Heart left ventricle (tissue), 16 donors: ENCODE results near the gene OSBP2. TPM values are rescaled to one million over a fixed set of nuclear protein-coding genes. Genes with fewer than 3 reads are reported as not detected.
A peak's percentile ranks its signal among the peaks of the same experiment; 100 is the strongest.

Experiments
- ATAC-seq, 4 donors: fragments of 200-7000 bp; cut with Tn5 transposase; one replicate each; pipeline ENCODE4 v1.9.1; 2020 to 2022; ENCODE audit warnings: moderate library complexity in 4 of 4, mild to moderate bottlenecking in 3 of 4, moderate number of reproducible peaks in 1 of 4
- DNase-seq, 5 donors: peaks; one replicate each; pipeline ENCODE4 v3.0.0-alpha.2; 2020
- H3K27ac ChIP-seq, 12 donors: fragments of 200-600 bp; sonication (generic) in 4 of 12; one replicate each; pipeline versions ENCODE4 v1.5.0 to v1.8.0; 2016 to 2022; ENCODE audit warnings: mild to moderate bottlenecking in 2 of 12
- H3K27me3 ChIP-seq, 9 donors: fragments of 200-600 bp; sonication (generic) in 2 of 9; one replicate each; pipeline versions ENCODE4 v1.5.1 to v1.8.0; 2016 to 2022; ENCODE audit warnings: mild to moderate bottlenecking in 3 of 9
- H3K36me3 ChIP-seq, 9 donors: fragments of 200-600 bp; sonication (generic) in 2 of 9; one replicate each; pipeline versions ENCODE4 v1.5.0 to v1.8.0; 2018 to 2022; ENCODE audit warnings: mild to moderate bottlenecking in 2 of 9
- H3K4me1 ChIP-seq, 12 donors: fragments of 200-600 bp; sonication (generic) in 4 of 12; one replicate each; pipeline versions ENCODE4 v1.5.0 to v1.8.0; 2016 to 2022; ENCODE audit warnings: mild to moderate bottlenecking in 3 of 12
- H3K4me3 ChIP-seq, 12 donors: fragments of 200-600 bp; sonication (generic) in 4 of 12; one replicate each; pipeline versions ENCODE4 v1.5.0 to v1.8.0; 2017 to 2022; ENCODE audit warnings: mild to moderate bottlenecking in 9 of 12, moderate library complexity in 4 of 12
- H3K9me3 ChIP-seq, 12 donors: fragments of 200-600 bp; sonication (generic) in 4 of 12; one replicate each; pipeline versions ENCODE4 v1.5.0 to v1.8.0; 2016 to 2022; ENCODE audit warnings: mild to moderate bottlenecking in 1 of 12
- CTCF ChIP-seq, 12 donors: fragments of 200-600 bp; sonication (generic) in 4 of 12; IDR thresholded peaks; one replicate each; pipeline versions ENCODE4 v1.5.0 to v1.8.0; 2018 to 2022; ENCODE audit warnings: antibody characterized with exemption in 12 of 12, mild to moderate bottlenecking in 5 of 12
- POLR2A ChIP-seq, 2 donors: fragments of 450-650 bp; IDR thresholded peaks; one replicate each; pipeline ENCODE4 v1.6.1; 2017; ENCODE audit warnings: antibody characterized with exemption in 2 of 2, mild to moderate bottlenecking in 2 of 2, moderate library complexity in 2 of 2
- WGBS, 4 donors: extraction: QIAGEN DNeasy Blood & Tissue Kit in 2 of 4; methylation state at CpG; one replicate each; pipeline versions ENCODE4 v1.1.5 to v1.1.7; 2013 to 2018; 5-methylcytosine and 5-hydroxymethylcytosine counted together
- intact Hi-C, 10 donors: fragments of 100-400 bp; cut with DNase I; formaldehyde crosslinking; loops; one replicate each; pipeline versions ENCODE4 v1.11.1 to v1.14.2; 2022
- polyA plus RNA-seq, 2 donors: library from polyadenylated mRNA; stranded (reverse); fragments of 200-250 nt; gene quantifications; one replicate each; pipeline ENCODE4 v1.2.3, GENCODE V29; 2013
- total RNA-seq, 9 donors: library from RNA; depleted of rRNA in 2 of 9; stranded (reverse); fragments of >200 nt in 2 of 9; fragmentation: NEBNext Ultra II Directional in 3 of 9; extraction: Animal tissue kit (Norgen Biotek cat#: 25700) in 3 of 9; gene quantifications; one replicate each; pipeline versions ENCODE4 v1.1.0 to v1.2.4, GENCODE V29; 2016 to 2023
- donor health status: ischemic (EF 13 %, LVEDD 7.1; RV severe dilation, severe dysfunction).
- donor health status: healthy with polysubstance abuse.
- donor health status: DM: no; HTN: yes; CAD: no.
- donor health status: DM: no; HTN: no; CAD: no.
- donor health status: ischemic (EF 25% LVEDD 6.9; RV normal size, moderate dysfunction).
- donor health status: ischemic (EF 25% LVEDD 5.7; RV mildly dilated, moderate dysfunction).
- donor health status: healthy.
- donor health status: DM: yes; HTN: yes; CAD: no.
- donor health status: ischemic (EF 35%, LVEDD 5.7; RV mildly dilated, moderate dysfunction).
- donor health status: nonischemic (EF 11% LVEDD 7.7; RV severe dilation, severe dysfunction).
- donor health status: DM: yes; HTN: yes; CAD: no.
- donor health status: PGD.
- donor health status: ischemic (EF 29% LVEDD 5.4; RV normal size, mild dysfunction).
- donor health status: nonischemic (EF 23%, LVEDD 6.1; RV moderate dilation, normal function).

The OSBP2 gene
- total and polyA plus RNA-seq, 11 donors: 2.0 to 23.5 (median 12.2) TPM

GRCh38 chr22:30866811-30867271 lies 172.2 kb downstream of the OSBP2 start:
- DNase-seq (peak in 3 of 5 donors; percentile 7 to 24 (median 10)), ATAC-seq (no peak)
- 78 to 96% (median 84%) methylated on average over 4 of the region's 4 CpGs for WGBS, 4 donors
- Histone ChIP-seq H3K27ac (no peak overlapping the region), H3K27me3 (no peaks in the 10 kb centered on the region), H3K4me3 (no peak overlapping the region), H3K4me1 (no peaks in the 10 kb centered on the region), H3K9me3 (no peaks in the 10 kb centered on the region), H3K36me3 (no peaks in the 10 kb centered on the region)
- intact Hi-C loops: no loop called here
- TF ChIP-seq CTCF (IDR thresholded peaks at IDR 0.05) (no peak), POLR2A (IDR thresholded peaks at IDR 0.05) (no peak)

DNA sequence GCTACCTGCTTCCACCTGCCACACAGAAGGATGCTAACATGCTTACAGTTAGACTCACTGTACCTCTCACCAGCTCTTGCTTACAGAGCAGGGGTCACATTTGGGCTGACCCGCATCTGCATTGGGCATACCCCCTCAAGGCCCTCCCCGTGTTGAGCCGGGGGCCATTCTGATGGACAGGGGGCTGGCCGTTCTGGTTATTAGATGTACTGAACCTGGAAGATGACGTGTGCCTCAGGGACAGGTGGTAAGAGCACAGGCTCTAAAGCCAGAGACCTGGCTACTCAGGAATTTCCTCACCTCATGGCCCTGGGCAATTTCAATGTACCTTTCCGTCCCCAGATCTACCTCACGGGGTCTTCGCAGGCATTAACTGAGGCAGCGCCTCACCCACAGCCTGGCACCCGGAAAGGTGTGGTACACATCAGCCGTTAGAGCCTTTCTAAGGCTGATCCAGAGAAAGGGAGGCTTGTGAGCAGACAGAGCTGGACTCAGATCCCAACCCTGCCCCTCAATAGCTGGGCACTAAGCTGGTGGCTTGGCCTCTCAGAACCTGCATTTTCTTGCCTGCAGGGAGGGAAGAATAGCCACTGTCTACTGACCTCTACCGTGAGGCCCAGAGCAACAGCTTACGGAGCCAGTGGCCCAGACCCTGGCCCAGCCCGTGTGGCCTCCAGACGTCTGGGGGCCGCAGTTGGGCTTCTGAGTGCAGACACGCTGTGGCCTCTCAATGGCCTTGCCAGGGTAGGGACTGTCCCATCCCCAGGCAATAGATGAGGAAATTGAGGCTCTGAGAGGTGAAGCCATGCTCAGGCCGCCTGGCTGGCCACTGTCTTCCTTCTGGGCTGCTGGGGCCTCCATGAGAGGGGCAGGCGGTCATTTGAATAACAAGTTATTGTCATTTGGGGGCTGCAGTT lies 173.3 kb downstream of the OSBP2 start:
- no peak for TF ChIP-seq CTCF (IDR thresholded peaks at IDR 0.05)
- TF ChIP-seq POLR2A (IDR thresholded peaks at IDR 0.05): no peak
- intact Hi-C loops: no loop called here
- Histone ChIP-seq H3K27me3 (no peaks in the 10 kb centered on the region), H3K4me1 (no peaks in the 10 kb centered on the region), H3K27ac (no peak overlapping the region), H3K9me3 (no peaks in the 10 kb centered on the region), H3K4me3 (no peak overlapping the region), H3K36me3 (no peaks in the 10 kb centered on the region)
- DNase-seq (peak in 3 of 5 donors; percentile 1 to 46 (median 11)), ATAC-seq (no peak)
- WGBS, 4 donors: 93 to 95% (median 94%) methylated on average over 15 to 19 of the region's 19 CpGs

DNA sequence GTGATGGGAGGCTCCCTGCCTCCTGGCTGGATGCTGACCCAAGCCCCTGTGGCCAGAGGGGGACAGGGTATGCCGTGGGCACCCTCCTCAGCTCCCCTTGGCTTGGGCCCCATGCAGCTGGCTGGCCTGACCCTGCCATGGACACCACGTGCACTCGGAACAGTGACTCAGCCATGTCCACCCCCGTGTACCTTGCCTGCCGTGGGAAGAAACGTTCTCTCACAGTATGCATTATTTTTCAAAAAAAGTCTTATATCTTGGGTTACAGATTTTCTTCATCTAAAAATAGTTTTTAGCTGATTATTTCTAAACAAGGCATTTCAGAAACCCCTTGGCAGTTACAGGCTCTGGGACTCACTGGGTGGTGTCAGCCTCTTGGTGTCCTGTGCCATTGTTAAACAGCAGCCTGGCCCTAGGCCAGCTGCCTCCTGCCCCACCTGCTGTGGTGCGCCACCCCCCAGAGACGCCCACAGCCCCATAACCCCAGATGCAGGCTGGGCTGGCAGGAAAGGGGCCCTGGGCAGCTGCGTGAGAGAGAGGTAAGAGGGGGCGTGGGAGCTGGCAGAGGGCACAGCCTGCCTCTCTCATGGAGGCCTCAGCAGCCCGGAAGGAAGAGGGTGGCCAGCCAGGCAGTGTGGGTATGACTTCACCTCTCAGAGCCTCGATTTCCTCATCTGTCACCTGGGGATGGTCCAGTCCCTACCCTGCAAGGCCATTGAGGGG lies 174.2 kb downstream of the OSBP2 start:
- H3K4me3 ChIP-seq: no peak overlapping the region
- DNase-seq: peak in 4 of 5 donors; percentile 4 to 42 (median 13)
- H3K36me3 ChIP-seq: no peaks in the 10 kb centered on the region
- no peaks in the 10 kb centered on the region for H3K27me3 ChIP-seq
- no peak for TF ChIP-seq CTCF (IDR thresholded peaks at IDR 0.05)
- TF ChIP-seq POLR2A (IDR thresholded peaks at IDR 0.05): no peak
- no peak for ATAC-seq
- H3K4me1 ChIP-seq: no peaks in the 10 kb centered on the region
- no peaks in the 10 kb centered on the region for H3K9me3 ChIP-seq
- WGBS, 4 donors: 72 to 80% (median 78%) methylated on average over 11 to 12 of the region's 12 CpGs
- intact Hi-C loops: no loop called here
- no peak overlapping the region for H3K27ac ChIP-seq
